Prostate gland (tissue), 2 donors: Measurements from ENCODE around the gene SLC44A2.

Experiments
- CTCF ChIP-seq, 4 experiments: fragments of 200-600 bp in 2 of 4; fragments of 450-650 bp in 2 of 4; sonication (generic) in 2 of 4; IDR thresholded peaks; 1 replicate in 3 of 4; 2 replicates in 1 of 4; pipeline ENCODE4 v1.5.1; 2016 to 2019; ENCODE audit warnings: antibody characterized with exemption in 4 of 4, mild to moderate bottlenecking in 2 of 4, moderate library complexity in 2 of 4
- POLR2A ChIP-seq: fragments of 450-650 bp; IDR thresholded peaks from one replicate; pipeline ENCODE4 v1.6.1; 2016; ENCODE audit warnings: antibody characterized with exemption, mild to moderate bottlenecking

GRCh38 chr19:10611907-10612306 is 13.4 kb upstream of the SLC44A2 start:
- TF ChIP-seq POLR2A (no peak), CTCF (IDR thresholded peaks at IDR 0.05) (no peak)
